Endodermal cell (in vitro differentiated cells): ENCODE data around the gene TNFRSF4. TPM values are rescaled to one million over a fixed set of nuclear protein-coding genes. Genes with fewer than 3 reads are reported as not detected.

ENCODE experiments used
- DNase-seq: peaks from one replicate; pipeline ENCODE4 v3.0.0-alpha.2; 2017
- H3K27ac ChIP-seq: 2 replicates; pipeline ENCODE4 v1.5.1; 2013; ENCODE audit warnings: mild to moderate bottlenecking, low read depth, low read length, moderate library complexity
- H3K27me3 ChIP-seq: 2 replicates; pipeline ENCODE4 v1.6.1; 2013; ENCODE audit warnings: mild to moderate bottlenecking, low read length, moderate library complexity; ENCODE audit not compliant: insufficient read depth, control insufficient read depth, poor library complexity, severe bottlenecking
- H3K36me3 ChIP-seq: 2 replicates; pipeline ENCODE4 v1.7.0; 2013; ENCODE audit warnings: mild to moderate bottlenecking, low read length, moderate library complexity; ENCODE audit not compliant: control insufficient read depth, insufficient read depth
- H3K4me1 ChIP-seq: one replicate; pipeline ENCODE4 v1.7.0; 2013; ENCODE audit warnings: low read length; ENCODE audit not compliant: control insufficient read depth, insufficient read depth
- H3K4me3 ChIP-seq: 2 replicates; pipeline ENCODE4 v1.5.1; 2013; ENCODE audit warnings: mild to moderate bottlenecking, low read length, moderate library complexity
- H3K9ac ChIP-seq: 2 replicates; pipeline ENCODE4 v1.6.1; 2013; ENCODE audit warnings: mild to moderate bottlenecking, low read length, moderate library complexity; ENCODE audit not compliant: poor library complexity, severe bottlenecking; ENCODE audit errors: extremely low read depth
- H3K9me3 ChIP-seq: 2 replicates; pipeline ENCODE4 v1.6.1; 2013; ENCODE audit warnings: mild to moderate bottlenecking, low read length, moderate library complexity; ENCODE audit not compliant: control insufficient read depth
- H3K27ac Mint-ChIP-seq: 2 replicates; pipeline ENCODE4 v1.8.0; 2020; ENCODE audit warnings: mixed read lengths
- H3K27me3 Mint-ChIP-seq: 2 replicates; pipeline ENCODE4 v1.8.0; 2021; ENCODE audit warnings: mild to moderate bottlenecking, mixed read lengths; ENCODE audit not compliant: insufficient read depth
- H3K36me3 Mint-ChIP-seq: 2 replicates; pipeline ENCODE4 v1.8.0; 2020; ENCODE audit warnings: low read depth, mixed read lengths
- H3K4me1 Mint-ChIP-seq: 2 replicates; pipeline ENCODE4 v1.8.0; 2020; ENCODE audit warnings: mixed read lengths
- H3K4me3 Mint-ChIP-seq: 2 replicates; pipeline ENCODE4 v1.8.0; 2020; ENCODE audit warnings: mild to moderate bottlenecking, moderate library complexity, mixed read lengths
- H3K9me3 Mint-ChIP-seq: 2 replicates; pipeline ENCODE4 v1.8.0; 2020; ENCODE audit warnings: mild to moderate bottlenecking, mixed read lengths
- CTCF ChIP-seq: fragments of 200-600 bp; sonication (generic); conservative IDR thresholded peaks from 2 replicates; pipeline ENCODE4 v1.5.0; 2021; ENCODE audit warnings: antibody characterized with exemption, mild to moderate bottlenecking
- WGBS, 2 experiments: methylation state at CpG; one replicate each; pipeline versions ENCODE4 v1.1.5 to v1.1.7; 2013; ENCODE audit warnings: missing lambda C conversion rate in 2 of 2, mixed read lengths in 1 of 2; ENCODE audit not compliant: insufficient coverage in 1 of 2, insufficient read length in 1 of 2; 5-methylcytosine and 5-hydroxymethylcytosine counted together
- total RNA-seq, 2 donors: library from RNA; stranded (reverse); fragmentation: NEBNext Ultra II Directional in 1 of 2; extraction: Animal tissue kit (Norgen Biotek cat#: 25700) in 1 of 2; gene quantifications; 2 replicates in 1 of 2; 3 replicates in 1 of 2; pipeline ENCODE4 v1.2.1, GENCODE V29; 2021

Gene TNFRSF4
- total RNA-seq, 2 donors from 2014 or later = 0.20 TPM; not detected in 1

- DNase-seq = no peak
- Histone ChIP-seq H3K27ac (no peak overlapping the region), H3K9ac (no peak overlapping the region), H3K36me3 (no peaks in the 10 kb centered on the region), H3K4me3 (no peak overlapping the region), H3K9me3 (no peaks in the 10 kb centered on the region), H3K27me3 (peaks cover 36% of the 10 kb centered on the region), H3K4me1 (no peaks in the 10 kb centered on the region)
- Mint-ChIP-seq H3K36me3 (no peaks in the 10 kb centered on the region), H3K9me3 (no peaks in the 10 kb centered on the region), H3K4me1 (no peaks in the 10 kb centered on the region), H3K27ac (no peak overlapping the region), H3K27me3 (peaks cover 1% of the 10 kb centered on the region), H3K4me3 (no peak overlapping the region)
- no peak for TF ChIP-seq CTCF
- 88 to 89% methylated on average over 31 to 49 of the region's 49 CpGs for WGBS, 2 experiments
Measured at GRCh38 chr1:1203561-1204424, 10.2 kb downstream of the TNFRSF4 start.

- Mint-ChIP-seq H3K27me3 (peaks cover 1% of the 10 kb centered on the region), H3K36me3 (no peaks in the 10 kb centered on the region), H3K4me3 (no peak overlapping the region), H3K9me3 (no peaks in the 10 kb centered on the region), H3K4me1 (no peaks in the 10 kb centered on the region), H3K27ac (no peak overlapping the region)
- H3K9me3 ChIP-seq = no peaks in the 10 kb centered on the region
- 78 to 84% methylated on average over 17 to 26 of the region's 27 CpGs for WGBS, 2 experiments
- DNase-seq = no peak
- no peak overlapping the region for H3K4me3 ChIP-seq
- no peaks in the 10 kb centered on the region for H3K36me3 ChIP-seq
- no peaks in the 10 kb centered on the region for H3K4me1 ChIP-seq
- TF ChIP-seq CTCF = no peak
- H3K9ac ChIP-seq = no peak overlapping the region
- H3K27ac ChIP-seq = no peak overlapping the region
- peaks cover 36% of the 10 kb centered on the region for H3K27me3 ChIP-seq
Measured at GRCh38 chr1:1202831-1203560, 11.0 kb downstream of the TNFRSF4 start.

- Mint-ChIP-seq H3K36me3 (no peaks in the 10 kb centered on the region), H3K4me1 (no peaks in the 10 kb centered on the region), H3K9me3 (no peaks in the 10 kb centered on the region), H3K27ac (no peak overlapping the region), H3K4me3 (peak overlapping the region; percentile 43), H3K27me3 (peaks cover 5% of the 10 kb centered on the region)
- Histone ChIP-seq H3K4me3 (no peak overlapping the region), H3K9ac (no peak overlapping the region), H3K27ac (no peak overlapping the region), H3K27me3 (peaks cover 22% of the 10 kb centered on the region), H3K4me1 (no peaks in the 10 kb centered on the region), H3K36me3 (no peaks in the 10 kb centered on the region), H3K9me3 (no peaks in the 10 kb centered on the region)
- TF ChIP-seq CTCF = no peak
- WGBS, 2 experiments = 5 to 10% methylated on average over 8 to 106 of the region's 109 CpGs
- DNase-seq = peak; percentile 80
Measured at GRCh38 chr1:1200876-1201810, 12.8 kb downstream of the TNFRSF4 start.
